GM23338 (cell line): Measurements from ENCODE around the gene KIF18B. TPM values are rescaled to one million over a fixed set of nuclear protein-coding genes. Genes with fewer than 3 reads are reported as not detected.

Source experiments
- ATAC-seq: fragments of 200-7000 bp; cut with Tn5 transposase; 3 replicates; pipeline ENCODE4 v1.9.1; 2020
- DNase-seq: peaks from one replicate; pipeline ENCODE4 v3.0.0-alpha.2; 2015; ENCODE audit warnings: low spot score
- H2AFZ ChIP-seq: fragments of 200-600 bp; sonication (generic); 2 replicates; pipeline ENCODE4 v1.8.0; 2016; ENCODE audit warnings: antibody characterized with exemption, mild to moderate bottlenecking, moderate library complexity
- H3F3A ChIP-seq: fragments of 200-600 bp; sonication (generic); replicated peaks from 2 replicates; pipeline ENCODE4 v1.8.0; 2017; ENCODE audit warnings: antibody characterized with exemption, mixed run types, low read depth
- H3K27ac ChIP-seq: fragments of 200-600 bp; sonication (generic); 2 replicates; pipeline ENCODE4 v1.6.1; 2016; ENCODE audit warnings: low read depth
- H3K27me3 ChIP-seq: fragments of 200-600 bp; sonication (generic); 2 replicates; pipeline ENCODE4 v1.8.0; 2016; ENCODE audit warnings: mild to moderate bottlenecking, mixed run types, moderate library complexity; ENCODE audit not compliant: insufficient read depth
- H3K36me3 ChIP-seq: fragments of 200-600 bp; sonication (generic); 2 replicates; pipeline ENCODE4 v1.8.0; 2016; ENCODE audit warnings: mild to moderate bottlenecking; ENCODE audit not compliant: insufficient read depth
- H3K4me1 ChIP-seq: fragments of 200-600 bp; sonication (generic); 2 replicates; pipeline ENCODE4 v1.8.0; 2016; ENCODE audit warnings: mild to moderate bottlenecking, moderate library complexity; ENCODE audit not compliant: insufficient read depth
- H3K4me2 ChIP-seq: fragments of 200-600 bp; sonication (generic); 2 replicates; pipeline ENCODE4 v1.7.1; 2017; ENCODE audit warnings: mixed run types
- H3K4me3 ChIP-seq: fragments of 200-600 bp; sonication (generic); 2 replicates; pipeline ENCODE4 v1.6.1; 2016; ENCODE audit warnings: mixed run types
- H3K79me2 ChIP-seq: fragments of 200-600 bp; sonication (generic); replicated peaks from 2 replicates; pipeline ENCODE4 v1.8.0; 2017; ENCODE audit warnings: mild to moderate bottlenecking; ENCODE audit not compliant: insufficient read depth
- H3K9me2 ChIP-seq: fragments of 200-600 bp; sonication (generic); 2 replicates; pipeline ENCODE4 v1.8.0; 2017; ENCODE audit not compliant: insufficient read depth
- H4K20me1 ChIP-seq: fragments of 200-600 bp; sonication (generic); replicated peaks from 2 replicates; pipeline ENCODE4 v1.8.0; 2017; ENCODE audit warnings: mild to moderate bottlenecking; ENCODE audit not compliant: insufficient read depth
- H3K27ac Mint-ChIP-seq: 2 replicates; pipeline ENCODE4 v1.8.0; 2020; ENCODE audit warnings: inconsistent platforms, mild to moderate bottlenecking, moderate library complexity, mixed read lengths
- H3K27me3 Mint-ChIP-seq: 3 replicates; pipeline ENCODE4 v1.8.0; 2022; ENCODE audit warnings: low read depth, mild to moderate bottlenecking, moderate library complexity, mixed read lengths, inconsistent platforms; ENCODE audit not compliant: insufficient read depth, poor library complexity
- H3K36me3 Mint-ChIP-seq: 3 replicates; pipeline ENCODE4 v1.8.0; 2021; ENCODE audit warnings: low read depth, mild to moderate bottlenecking, inconsistent platforms, moderate library complexity, mixed read lengths
- H3K4me1 Mint-ChIP-seq: 3 replicates; pipeline ENCODE4 v1.8.0; 2020; ENCODE audit warnings: mild to moderate bottlenecking, inconsistent platforms, mixed read lengths
- H3K4me3 Mint-ChIP-seq: 3 replicates; pipeline ENCODE4 v1.8.0; 2021; ENCODE audit warnings: moderate library complexity, mild to moderate bottlenecking, inconsistent platforms, mixed read lengths
- H3K9me3 Mint-ChIP-seq: 3 replicates; pipeline ENCODE4 v1.8.0; 2020; ENCODE audit warnings: moderate library complexity, mild to moderate bottlenecking, inconsistent platforms, mixed read lengths
- NANOG ChIP-seq: IDR thresholded peaks from 2 replicates; pipeline ENCODE4 v1.6.1; 2016; ENCODE audit warnings: antibody characterized with exemption, borderline replicate concordance
- ZNF331 ChIP-seq: fragments of 250-450 bp; sonication (Bioruptor Pico); IDR thresholded peaks from 2 replicates; pipeline ENCODE4 v1.5.0; 2020; ENCODE audit warnings: low read depth, mild to moderate bottlenecking, moderate library complexity
- polyA plus RNA-seq: library from polyadenylated mRNA; unstranded; fragments of >200 nt; fragmentation: Nextera tagmentation; extraction: Ambion mirVana; gene quantifications from 2 replicates; pipeline ENCODE4 v1.2.1, GENCODE V29; 2016
- total RNA-seq: library from RNA; depleted of rRNA; stranded (reverse); fragments of >200 nt; shearing (Covaris generic); gene quantifications from 2 replicates; pipeline ENCODE4 v1.2.3, GENCODE V29; 2014
- TF ChIP-seq, protein P1 (sequence below): fragments of 250-450 bp; sonication (Bioruptor Pico); IDR thresholded peaks from 2 replicates; pipeline ENCODE4 v1.5.0; 2020; ENCODE audit warnings: mild to moderate bottlenecking, moderate library complexity

KIF18B gene
- total and polyA plus RNA-seq, 2 experiments from 2014 or later = 14.1 to 28.4 TPM

DNA sequence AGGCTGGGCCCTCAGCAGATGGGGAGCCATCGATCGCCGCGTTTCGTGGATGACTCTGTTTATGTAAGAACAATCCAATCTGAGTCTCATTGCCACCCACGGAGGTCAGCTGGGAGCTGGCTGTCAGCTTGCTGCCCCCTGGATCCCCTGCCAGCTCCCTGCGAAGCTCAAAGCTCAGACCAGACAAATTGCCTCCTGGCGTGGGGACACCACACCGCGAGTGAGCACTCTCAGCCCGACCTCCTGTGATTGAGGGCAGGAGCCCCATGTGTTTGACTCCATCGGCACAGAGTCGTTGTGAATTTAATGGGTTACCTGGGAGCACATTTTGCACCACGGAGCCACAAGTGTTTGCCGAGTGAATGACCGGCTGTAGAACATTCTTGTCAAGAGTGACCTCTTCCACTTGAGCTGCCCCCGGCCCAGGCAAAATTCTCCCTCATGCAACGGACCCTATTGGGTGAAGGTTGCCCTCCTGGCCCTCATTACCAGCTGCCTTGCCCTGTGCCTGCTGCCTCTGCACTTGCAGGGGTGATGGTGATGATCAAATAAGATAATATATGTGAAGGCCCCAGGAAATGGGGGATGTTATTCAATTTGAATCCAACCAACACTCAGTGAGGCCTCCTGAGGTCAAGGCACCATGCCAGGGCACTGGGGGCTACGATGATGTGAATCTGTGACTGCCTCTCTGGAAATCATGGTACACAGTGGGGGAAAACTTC is 24.7 kb downstream of the KIF18B start:
- Histone ChIP-seq H3K9me2 (no peaks in the 10 kb centered on the region), H3K79me2 (no peaks in the 10 kb centered on the region), H4K20me1 (no peaks in the 10 kb centered on the region), H3K27ac (no peak overlapping the region), H2AFZ (no peak overlapping the region), H3K4me3 (no peak overlapping the region), H3K27me3 (no peaks in the 10 kb centered on the region), H3K4me2 (no peak overlapping the region), H3F3A (0 out of 2 replicates have a peak, but pooled peaks cover 23% of the 10 kb centered on the region), H3K36me3 (peaks cover 10% of the 10 kb centered on the region; the same call in 1 of the 2 replicates), H3K4me1 (peaks cover 12% of the 10 kb centered on the region; the same call in 1 of the 2 replicates)
- no peak overlapping the region for H3K27ac Mint-ChIP-seq
- DNase-seq = no peak
- H3K9me3 Mint-ChIP-seq = no peaks in the 10 kb centered on the region
- peaks cover 29% of the 10 kb centered on the region for H3K36me3 Mint-ChIP-seq
- H3K4me3 Mint-ChIP-seq = no peak overlapping the region; the same call in 2 of the 3 replicates
- ATAC-seq = no peak
- peaks cover 21% of the 10 kb centered on the region for H3K27me3 Mint-ChIP-seq
- peaks cover 37% of the 10 kb centered on the region for H3K4me1 Mint-ChIP-seq
- TF ChIP-seq, protein P1, sequence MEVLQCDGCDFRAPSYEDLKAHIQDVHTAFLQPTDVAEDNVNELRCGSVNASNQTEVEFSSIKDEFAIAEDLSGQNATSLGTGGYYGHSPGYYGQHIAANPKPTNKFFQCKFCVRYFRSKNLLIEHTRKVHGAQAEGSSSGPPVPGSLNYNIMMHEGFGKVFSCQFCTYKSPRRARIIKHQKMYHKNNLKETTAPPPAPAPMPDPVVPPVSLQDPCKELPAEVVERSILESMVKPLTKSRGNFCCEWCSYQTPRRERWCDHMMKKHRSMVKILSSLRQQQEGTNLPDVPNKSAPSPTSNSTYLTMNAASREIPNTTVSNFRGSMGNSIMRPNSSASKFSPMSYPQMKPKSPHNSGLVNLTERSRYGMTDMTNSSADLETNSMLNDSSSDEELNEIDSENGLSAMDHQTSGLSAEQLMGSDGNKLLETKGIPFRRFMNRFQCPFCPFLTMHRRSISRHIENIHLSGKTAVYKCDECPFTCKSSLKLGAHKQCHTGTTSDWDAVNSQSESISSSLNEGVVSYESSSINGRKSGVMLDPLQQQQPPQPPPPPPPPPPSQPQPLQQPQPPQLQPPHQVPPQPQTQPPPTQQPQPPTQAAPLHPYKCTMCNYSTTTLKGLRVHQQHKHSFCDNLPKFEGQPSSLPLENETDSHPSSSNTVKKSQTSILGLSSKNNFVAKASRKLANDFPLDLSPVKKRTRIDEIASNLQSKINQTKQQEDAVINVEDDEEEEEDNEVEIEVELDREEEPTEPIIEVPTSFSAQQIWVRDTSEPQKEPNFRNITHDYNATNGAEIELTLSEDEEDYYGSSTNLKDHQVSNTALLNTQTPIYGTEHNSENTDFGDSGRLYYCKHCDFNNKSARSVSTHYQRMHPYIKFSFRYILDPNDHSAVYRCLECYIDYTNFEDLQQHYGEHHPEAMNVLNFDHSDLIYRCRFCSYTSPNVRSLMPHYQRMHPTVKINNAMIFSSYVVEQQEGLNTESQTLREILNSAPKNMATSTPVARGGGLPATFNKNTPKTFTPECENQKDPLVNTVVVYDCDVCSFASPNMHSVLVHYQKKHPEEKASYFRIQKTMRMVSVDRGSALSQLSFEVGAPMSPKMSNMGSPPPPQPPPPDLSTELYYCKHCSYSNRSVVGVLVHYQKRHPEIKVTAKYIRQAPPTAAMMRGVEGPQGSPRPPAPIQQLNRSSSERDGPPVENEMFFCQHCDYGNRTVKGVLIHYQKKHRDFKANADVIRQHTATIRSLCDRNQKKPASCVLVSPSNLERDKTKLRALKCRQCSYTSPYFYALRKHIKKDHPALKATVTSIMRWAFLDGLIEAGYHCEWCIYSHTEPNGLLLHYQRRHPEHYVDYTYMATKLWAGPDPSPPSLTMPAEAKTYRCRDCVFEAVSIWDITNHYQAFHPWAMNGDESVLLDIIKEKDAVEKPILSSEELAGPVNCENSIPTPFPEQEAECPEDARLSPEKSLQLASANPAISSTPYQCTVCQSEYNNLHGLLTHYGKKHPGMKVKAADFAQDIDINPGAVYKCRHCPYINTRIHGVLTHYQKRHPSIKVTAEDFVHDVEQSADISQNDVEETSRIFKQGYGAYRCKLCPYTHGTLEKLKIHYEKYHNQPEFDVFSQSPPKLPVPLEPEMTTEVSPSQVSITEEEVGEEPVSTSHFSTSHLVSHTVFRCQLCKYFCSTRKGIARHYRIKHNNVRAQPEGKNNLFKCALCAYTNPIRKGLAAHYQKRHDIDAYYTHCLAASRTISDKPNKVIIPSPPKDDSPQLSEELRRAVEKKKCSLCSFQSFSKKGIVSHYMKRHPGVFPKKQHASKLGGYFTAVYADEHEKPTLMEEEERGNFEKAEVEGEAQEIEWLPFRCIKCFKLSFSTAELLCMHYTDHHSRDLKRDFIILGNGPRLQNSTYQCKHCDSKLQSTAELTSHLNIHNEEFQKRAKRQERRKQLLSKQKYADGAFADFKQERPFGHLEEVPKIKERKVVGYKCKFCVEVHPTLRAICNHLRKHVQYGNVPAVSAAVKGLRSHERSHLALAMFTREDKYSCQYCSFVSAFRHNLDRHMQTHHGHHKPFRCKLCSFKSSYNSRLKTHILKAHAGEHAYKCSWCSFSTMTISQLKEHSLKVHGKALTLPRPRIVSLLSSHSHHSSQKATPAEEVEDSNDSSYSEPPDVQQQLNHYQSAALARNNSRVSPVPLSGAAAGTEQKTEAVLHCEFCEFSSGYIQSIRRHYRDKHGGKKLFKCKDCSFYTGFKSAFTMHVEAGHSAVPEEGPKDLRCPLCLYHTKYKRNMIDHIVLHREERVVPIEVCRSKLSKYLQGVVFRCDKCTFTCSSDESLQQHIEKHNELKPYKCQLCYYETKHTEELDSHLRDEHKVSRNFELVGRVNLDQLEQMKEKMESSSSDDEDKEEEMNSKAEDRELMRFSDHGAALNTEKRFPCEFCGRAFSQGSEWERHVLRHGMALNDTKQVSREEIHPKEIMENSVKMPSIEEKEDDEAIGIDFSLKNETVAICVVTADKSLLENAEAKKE (CRISPR knock-in tag) = no peak
- no peak for TF ChIP-seq ZNF331 (CRISPR knock-in tag)
- TF ChIP-seq NANOG = no peak

GRCh38 chr17:44922136-44922535 is 25.4 kb downstream of the KIF18B start:
- Histone ChIP-seq H3K36me3 (0 out of 2 replicates have a peak, but pooled peaks cover 3% of the 10 kb centered on the region), H3K27me3 (no peaks in the 10 kb centered on the region), H3K4me3 (no peak overlapping the region), H3K27ac (no peak overlapping the region), H3K9me2 (no peaks in the 10 kb centered on the region), H3K4me2 (no peak overlapping the region), H3K79me2 (no peaks in the 10 kb centered on the region), H3F3A (0 out of 2 replicates have a peak, but pooled peaks cover 23% of the 10 kb centered on the region), H3K4me1 (peaks cover 12% of the 10 kb centered on the region; the same call in 1 of the 2 replicates), H2AFZ (no peak overlapping the region), H4K20me1 (no peaks in the 10 kb centered on the region)
- Mint-ChIP-seq H3K4me1 (peaks cover 37% of the 10 kb centered on the region), H3K27ac (no peak overlapping the region), H3K36me3 (peaks cover 23% of the 10 kb centered on the region), H3K4me3 (no peak overlapping the region), H3K27me3 (peaks cover 21% of the 10 kb centered on the region), H3K9me3 (no peaks in the 10 kb centered on the region)
- no peak for DNase-seq
- no peak for ATAC-seq
- TF ChIP-seq, protein P1 (CRISPR knock-in tag) = no peak
